ENCODE measurements around the gene STAG1. TPM values are rescaled to one million over a fixed set of nuclear protein-coding genes. Genes with fewer than 3 reads are reported as not detected.

Gene STAG1
- total RNA-seq, 1 donor from 2014 or later, result 24.1 TPM

GRCh38 chr3:136642711-136643110, 109.5 kb downstream of the STAG1 start:
- no peak for TF ChIP-seq EZH2 (IDR thresholded peaks at IDR 0.05; ENCODE audit: insufficient read depth, low read length)
- TF ChIP-seq CTCF (IDR thresholded peaks at IDR 0.05; ENCODE audit: insufficient read depth, low read depth, low read length), result no peak
- Mint-ChIP-seq H3K4me3 (ENCODE audit: unreplicated experiment) (no peak overlapping the region), H3K4me1 (ENCODE audit: low read depth, unreplicated experiment) (peaks cover 2% of the 10 kb centered on the region), H3K27me3 (ENCODE audit: low read depth, unreplicated experiment) (no peaks in the 10 kb centered on the region), H3K36me3 (ENCODE audit: low read depth, unreplicated experiment) (no peaks in the 10 kb centered on the region), H3K27ac (ENCODE audit: unreplicated experiment) (no peak overlapping the region), H3K9me3 (ENCODE audit: unreplicated experiment) (no peaks in the 10 kb centered on the region)
- Histone ChIP-seq H3K9ac (ENCODE audit: low read length) (no peak overlapping the region), H3K27ac (ENCODE audit: low read depth, low read length) (no peak overlapping the region), H3K4me3 (ENCODE audit: insufficient read depth, low read depth, low read length) (no peak overlapping the region), H3K4me1 (ENCODE audit: insufficient read depth, low read length) (no peaks in the 10 kb centered on the region), H3K79me2 (ENCODE audit: insufficient read depth, low read length) (peaks cover 83% of the 10 kb centered on the region), H2AFZ (ENCODE audit: low read depth, low read length) (no peak overlapping the region), H3K9me3 (ENCODE audit: insufficient read depth, low read depth, low read length) (no peaks in the 10 kb centered on the region), H3K27me3 (ENCODE audit: insufficient read depth, low read length) (no peaks in the 10 kb centered on the region), H4K20me1 (ENCODE audit: insufficient read depth, low read length) (peaks cover 52% of the 10 kb centered on the region), H3K36me3 (ENCODE audit: insufficient read depth, low read length) (no peaks in the 10 kb centered on the region), H3K4me2 (ENCODE audit: low read length) (no peak overlapping the region)
- FAIRE-seq, result no peak
- no peak for DNase-seq (ENCODE audit: low read depth)

DNA sequence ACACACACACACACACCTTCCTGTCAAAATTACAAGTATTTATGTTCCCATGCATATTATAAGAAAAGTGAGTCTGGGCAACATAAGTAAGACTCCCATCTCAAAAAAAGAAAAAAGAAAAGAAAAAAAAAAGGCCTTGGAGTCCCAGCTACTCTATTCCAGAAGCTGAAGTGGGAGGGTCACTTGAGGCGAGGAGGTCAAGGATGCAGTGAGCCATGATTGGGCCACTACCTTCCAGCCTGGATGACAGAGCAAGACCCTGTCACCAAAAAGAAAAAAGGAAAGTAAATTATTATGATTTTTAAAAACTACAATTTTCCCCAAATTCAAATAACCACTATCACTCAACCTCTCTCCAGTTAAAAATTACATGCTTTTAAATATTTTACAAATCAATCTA, 113.1 kb downstream of the STAG1 start:
- Histone ChIP-seq H3K9me3 (ENCODE audit: insufficient read depth, low read depth, low read length) (no peaks in the 10 kb centered on the region), H3K79me2 (ENCODE audit: insufficient read depth, low read length) (peaks cover 83% of the 10 kb centered on the region), H3K4me1 (ENCODE audit: insufficient read depth, low read length) (no peaks in the 10 kb centered on the region), H3K27ac (ENCODE audit: low read depth, low read length) (no peak overlapping the region), H4K20me1 (ENCODE audit: insufficient read depth, low read length) (peaks cover 42% of the 10 kb centered on the region), H2AFZ (ENCODE audit: low read depth, low read length) (no peak overlapping the region), H3K36me3 (ENCODE audit: insufficient read depth, low read length) (no peaks in the 10 kb centered on the region), H3K4me3 (ENCODE audit: insufficient read depth, low read depth, low read length) (no peak overlapping the region), H3K9ac (ENCODE audit: low read length) (no peak overlapping the region), H3K27me3 (ENCODE audit: insufficient read depth, low read length) (no peaks in the 10 kb centered on the region), H3K4me2 (ENCODE audit: low read length) (no peak overlapping the region)
- TF ChIP-seq CTCF (IDR thresholded peaks at IDR 0.05; ENCODE audit: insufficient read depth, low read depth, low read length), result no peak
- TF ChIP-seq EZH2 (IDR thresholded peaks at IDR 0.05; ENCODE audit: insufficient read depth, low read length), result no peak
- FAIRE-seq (no peak), DNase-seq (ENCODE audit: low read depth) (no peak)
- H3K4me3 Mint-ChIP-seq (ENCODE audit: unreplicated experiment), result no peak overlapping the region
- H3K27ac Mint-ChIP-seq (ENCODE audit: unreplicated experiment), result no peak overlapping the region
- H3K36me3 Mint-ChIP-seq (ENCODE audit: low read depth, unreplicated experiment), result peaks cover 3% of the 10 kb centered on the region
- no peaks in the 10 kb centered on the region for H3K9me3 Mint-ChIP-seq (ENCODE audit: unreplicated experiment)
- no peaks in the 10 kb centered on the region for H3K27me3 Mint-ChIP-seq (ENCODE audit: low read depth, unreplicated experiment)
- peaks cover 7% of the 10 kb centered on the region for H3K4me1 Mint-ChIP-seq (ENCODE audit: low read depth, unreplicated experiment)

DNA sequence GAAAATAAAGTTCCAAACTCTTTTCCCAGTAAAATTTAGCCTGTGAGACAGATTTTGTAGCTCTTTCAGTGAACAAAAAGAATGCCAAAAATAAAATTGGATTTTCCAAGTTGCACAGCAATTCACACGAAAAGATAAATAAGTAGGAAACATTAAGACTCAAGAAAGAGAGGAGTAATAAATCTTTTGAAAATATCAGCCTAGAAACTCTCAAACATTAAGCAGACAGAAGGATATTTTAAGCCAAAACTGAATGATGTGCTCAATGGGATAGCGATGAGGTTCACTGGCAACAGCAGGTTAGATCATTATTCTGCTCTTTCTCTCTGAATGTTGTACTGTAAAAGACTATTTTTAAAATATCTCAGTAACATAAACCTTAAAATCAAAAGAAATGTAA, 115.0 kb downstream of the STAG1 start:
- TF ChIP-seq EZH2 (IDR thresholded peaks at IDR 0.05; ENCODE audit: insufficient read depth, low read length) (no peak), CTCF (IDR thresholded peaks at IDR 0.05; ENCODE audit: insufficient read depth, low read depth, low read length) (no peak)
- Histone ChIP-seq H3K4me3 (ENCODE audit: insufficient read depth, low read depth, low read length) (no peak overlapping the region), H3K4me1 (ENCODE audit: insufficient read depth, low read length) (peaks cover 9% of the 10 kb centered on the region), H3K36me3 (ENCODE audit: insufficient read depth, low read length) (no peaks in the 10 kb centered on the region), H3K79me2 (ENCODE audit: insufficient read depth, low read length) (peaks cover 84% of the 10 kb centered on the region), H2AFZ (ENCODE audit: low read depth, low read length) (no peak overlapping the region), H3K27me3 (ENCODE audit: insufficient read depth, low read length) (no peaks in the 10 kb centered on the region), H3K4me2 (ENCODE audit: low read length) (no peak overlapping the region), H4K20me1 (ENCODE audit: insufficient read depth, low read length) (peaks cover 46% of the 10 kb centered on the region), H3K27ac (ENCODE audit: low read depth, low read length) (no peak overlapping the region), H3K9me3 (ENCODE audit: insufficient read depth, low read depth, low read length) (no peaks in the 10 kb centered on the region), H3K9ac (ENCODE audit: low read length) (no peak overlapping the region)
- no peak overlapping the region for H3K4me3 Mint-ChIP-seq (ENCODE audit: unreplicated experiment)
- peaks cover 13% of the 10 kb centered on the region for H3K4me1 Mint-ChIP-seq (ENCODE audit: low read depth, unreplicated experiment)
- no peak overlapping the region for H3K27ac Mint-ChIP-seq (ENCODE audit: unreplicated experiment)
- DNase-seq (ENCODE audit: low read depth) (no peak), FAIRE-seq (peak; percentile 20)
- no peaks in the 10 kb centered on the region for H3K9me3 Mint-ChIP-seq (ENCODE audit: unreplicated experiment)
- no peaks in the 10 kb centered on the region for H3K27me3 Mint-ChIP-seq (ENCODE audit: low read depth, unreplicated experiment)
- peaks cover 3% of the 10 kb centered on the region for H3K36me3 Mint-ChIP-seq (ENCODE audit: low read depth, unreplicated experiment)

Data from astrocyte (in vitro differentiated cells and primary cell).